CD4-positive, alpha-beta T cell treated with Interleukin-4 for 4 hours (primary cell): ENCODE measurements around the gene GON4L.
"Not testable (repeated sequence)": the region's sequence is repeated elsewhere in the genome, so short reads cannot be mapped to it uniquely, and the experiment has no call there.

Experiments used
- DNase-seq: peaks from one replicate; pipeline ENCODE4 v3.0.0-alpha.2; 2020

The GON4L gene

DNA sequence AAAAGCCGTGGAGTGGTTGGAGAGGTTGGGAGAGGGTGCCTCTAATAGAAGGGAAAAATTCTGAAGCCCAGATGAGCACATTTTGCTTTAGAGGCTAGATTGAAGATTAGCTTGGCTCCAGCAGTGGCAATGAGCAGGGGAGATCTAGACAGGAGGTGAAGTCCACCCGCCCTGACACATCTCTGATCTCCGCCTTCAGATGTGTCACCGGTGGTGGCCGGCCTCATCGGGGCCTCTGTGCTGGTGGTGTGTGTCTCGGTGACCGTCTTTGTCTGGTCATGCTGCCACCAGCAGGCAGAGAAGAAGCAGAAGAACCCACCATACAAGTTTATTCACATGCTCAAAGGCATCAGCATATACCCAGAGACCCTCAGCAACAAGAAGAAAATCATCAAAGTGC is 10.8 kb upstream of the GON4L start:
- no peak for DNase-seq

DNA sequence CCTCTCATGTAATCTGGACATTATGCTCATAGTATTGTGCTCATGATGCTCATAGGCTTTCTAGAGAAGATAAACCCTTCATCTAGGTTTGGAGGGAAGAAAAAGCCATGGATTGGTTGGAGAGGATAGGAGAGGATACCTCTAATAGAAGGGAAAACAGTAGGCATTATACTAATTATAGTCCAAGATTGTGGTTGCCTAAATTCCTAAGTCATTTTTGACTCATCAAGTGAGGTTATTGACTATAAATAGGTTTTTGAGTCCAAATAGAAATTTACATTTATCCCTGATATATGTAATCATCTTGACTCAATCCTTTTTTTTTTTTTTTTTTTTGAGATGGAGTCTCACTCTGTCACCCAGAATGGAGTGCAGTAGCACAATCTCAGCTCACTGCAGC is 7.4 kb upstream of the GON4L start:
- DNase-seq: no peak

DNA sequence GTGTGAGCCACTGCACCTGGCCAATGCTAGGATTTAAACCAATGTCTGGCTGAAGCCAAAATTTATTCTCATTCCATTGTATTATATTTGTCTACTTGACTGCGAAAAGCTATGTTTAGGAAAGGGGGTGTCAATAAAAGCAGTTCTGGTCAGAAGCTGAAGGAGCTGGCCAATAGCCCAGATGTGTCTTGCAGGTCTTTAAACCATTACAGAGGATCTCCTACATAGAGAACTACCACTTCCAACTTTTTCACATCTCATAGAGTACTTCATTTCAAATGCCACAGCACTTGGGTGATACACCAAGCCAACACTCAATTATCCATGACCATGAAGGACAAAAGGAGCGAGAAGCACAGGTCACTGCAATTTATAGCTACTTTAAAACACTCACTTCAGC is 4.9 kb upstream of the GON4L start:
- no peak for DNase-seq

DNA sequence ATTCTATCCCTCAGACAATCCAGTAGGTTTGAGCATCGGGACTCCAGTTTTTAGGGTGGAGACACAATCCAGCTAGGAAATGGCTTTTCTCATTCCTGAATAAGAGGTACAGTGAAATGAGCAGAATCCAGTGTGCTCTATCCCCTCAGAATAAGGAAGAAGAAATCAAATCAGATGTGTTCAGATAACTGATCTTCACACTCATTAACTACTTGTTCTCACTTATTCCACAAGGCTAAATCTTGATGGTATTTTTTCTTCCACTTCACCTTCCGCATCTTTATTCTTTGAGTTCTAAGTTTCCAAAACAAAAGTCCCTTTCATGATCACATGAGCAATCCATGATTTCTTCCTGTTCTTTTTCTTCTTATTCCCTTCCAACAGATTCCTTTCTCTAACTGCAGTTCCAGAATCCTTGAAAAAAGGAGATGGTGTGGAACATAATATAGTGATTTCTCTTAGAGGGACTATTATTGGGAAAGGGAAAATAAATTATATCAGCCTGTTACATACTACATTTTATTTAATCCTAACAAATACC is 4.0 kb upstream of the GON4L start:
- DNase-seq: no peak

- DNase-seq: peak; percentile 86
Observed at GRCh38 chr1:155859881-155860871, 3.2 kb upstream of the GON4L start.

- peak; percentile 95 for DNase-seq
Observed at GRCh38 chr1:155859234-155859829, 2.3 kb upstream of the GON4L start, which contains the start of gene SYT11. TSS of gene SYT11 (plus strand) at chr1:155859567. CDS start at chr1:155859762, 195 bp downstream.

DNA sequence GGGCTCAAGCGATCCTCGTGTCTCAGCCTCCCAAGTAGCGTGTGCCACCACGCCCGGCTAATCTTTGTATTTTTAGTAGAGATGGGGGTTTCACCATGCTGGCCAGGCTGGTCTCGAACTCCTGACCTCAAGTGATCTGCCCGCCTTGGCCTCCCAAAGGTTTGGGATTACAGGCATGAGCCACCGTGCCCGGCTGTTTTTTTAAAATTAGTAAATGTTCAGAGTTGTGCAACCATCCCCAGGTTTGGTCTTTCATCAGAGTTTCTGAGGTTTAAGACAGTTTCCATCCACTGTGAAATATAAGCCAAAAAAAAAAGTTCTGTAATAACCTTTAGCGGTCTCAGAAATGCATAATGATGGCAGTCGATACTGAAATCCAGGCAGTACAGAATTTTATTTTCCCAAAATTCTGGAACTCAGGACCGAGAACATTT is 1.8 kb upstream of the GON4L start:
- DNase-seq: no peak

DNA sequence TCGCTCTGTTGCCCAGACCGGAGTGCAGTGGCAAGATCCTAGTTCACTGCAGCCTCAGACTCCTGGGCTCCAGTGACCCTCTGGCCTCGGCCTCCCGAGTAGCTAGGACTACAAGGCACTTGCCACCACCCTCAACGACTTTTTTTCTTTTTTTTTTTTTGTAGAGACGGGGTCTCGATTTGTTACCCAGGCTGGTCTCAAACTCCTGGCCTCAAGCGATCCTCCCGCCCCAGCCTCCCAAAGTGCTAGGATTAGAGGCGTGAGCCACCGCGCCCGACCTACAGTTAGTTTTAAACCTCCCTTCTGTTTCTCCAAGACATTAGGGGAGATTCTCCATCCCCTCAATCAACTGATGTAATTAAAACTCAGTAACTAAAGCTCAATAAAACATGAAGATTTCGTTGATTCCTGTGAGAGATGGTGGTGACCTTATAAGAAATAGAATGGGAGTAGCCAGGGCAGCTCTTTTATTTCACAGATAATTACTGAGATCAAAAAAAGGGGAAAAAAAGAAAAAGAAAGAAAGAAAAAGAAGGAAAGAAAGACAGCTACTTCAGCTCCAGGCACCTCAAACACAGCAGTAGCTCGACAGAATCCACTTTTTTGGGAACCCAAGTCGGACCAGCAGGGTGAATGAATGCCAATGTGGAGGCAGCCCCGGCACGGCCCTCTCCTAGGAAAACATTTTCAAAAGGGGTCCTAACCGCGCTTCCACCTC is 598 bp downstream of the GON4L start:
- no peak for DNase-seq

DNA sequence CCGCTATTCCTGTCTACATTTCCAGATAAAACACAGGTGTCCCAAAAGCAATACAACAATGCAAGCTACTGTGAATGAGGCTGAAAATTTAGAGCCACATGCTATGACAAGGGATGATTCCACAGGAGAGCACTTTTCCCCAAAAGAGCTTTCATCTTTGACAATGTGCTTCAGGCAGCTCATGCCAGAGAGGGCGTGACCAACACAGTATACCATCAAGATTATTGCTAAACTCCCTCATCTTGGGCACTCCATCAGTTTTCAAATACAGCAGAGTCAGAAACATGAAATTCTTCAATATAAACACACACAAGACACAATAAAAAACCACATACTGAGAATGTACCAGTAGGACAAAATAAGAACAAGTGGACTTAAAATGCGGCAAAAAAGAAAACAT is 6.7 kb downstream of the GON4L start:
- DNase-seq: no peak

- DNase-seq: peak; percentile 30
Observed at GRCh38 chr1:155847823-155848529, 9.0 kb downstream of the GON4L start.

GRCh38 chr1:155844860-155845421 is 12.1 kb downstream of the GON4L start:
- DNase-seq: no peak

GRCh38 chr1:155840386-155840785 is 16.6 kb downstream of the GON4L start:
- DNase-seq: no peak

GRCh38 chr1:155835548-155835947 is 21.5 kb downstream of the GON4L start:
- no peak for DNase-seq

DNA sequence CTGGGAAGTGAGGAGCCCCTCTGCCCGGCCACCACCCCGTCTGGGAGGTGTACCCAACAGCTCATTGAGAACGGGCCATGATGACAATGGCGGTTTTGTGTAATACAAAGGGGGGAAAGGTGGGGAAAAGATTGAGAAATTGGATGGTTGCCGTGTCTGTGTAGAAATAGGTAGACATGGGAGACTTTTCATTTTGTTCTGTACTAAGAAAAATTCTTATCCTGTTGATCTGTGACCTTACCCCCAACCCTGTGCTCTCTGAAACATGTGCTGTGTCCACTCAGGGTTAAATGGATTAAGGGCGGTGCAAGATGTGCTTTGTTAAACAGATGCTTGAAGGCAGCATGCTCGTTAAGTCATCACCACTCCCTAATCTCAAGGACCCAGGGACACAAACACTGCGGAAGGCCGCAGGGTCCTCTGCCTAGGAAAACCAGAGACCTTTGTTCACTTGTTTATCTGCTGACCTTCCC is 22.1 kb downstream of the GON4L start:
- not testable (repeated sequence) for DNase-seq

GRCh38 chr1:155834296-155834926 is 22.6 kb downstream of the GON4L start:
- no peak for DNase-seq

DNA sequence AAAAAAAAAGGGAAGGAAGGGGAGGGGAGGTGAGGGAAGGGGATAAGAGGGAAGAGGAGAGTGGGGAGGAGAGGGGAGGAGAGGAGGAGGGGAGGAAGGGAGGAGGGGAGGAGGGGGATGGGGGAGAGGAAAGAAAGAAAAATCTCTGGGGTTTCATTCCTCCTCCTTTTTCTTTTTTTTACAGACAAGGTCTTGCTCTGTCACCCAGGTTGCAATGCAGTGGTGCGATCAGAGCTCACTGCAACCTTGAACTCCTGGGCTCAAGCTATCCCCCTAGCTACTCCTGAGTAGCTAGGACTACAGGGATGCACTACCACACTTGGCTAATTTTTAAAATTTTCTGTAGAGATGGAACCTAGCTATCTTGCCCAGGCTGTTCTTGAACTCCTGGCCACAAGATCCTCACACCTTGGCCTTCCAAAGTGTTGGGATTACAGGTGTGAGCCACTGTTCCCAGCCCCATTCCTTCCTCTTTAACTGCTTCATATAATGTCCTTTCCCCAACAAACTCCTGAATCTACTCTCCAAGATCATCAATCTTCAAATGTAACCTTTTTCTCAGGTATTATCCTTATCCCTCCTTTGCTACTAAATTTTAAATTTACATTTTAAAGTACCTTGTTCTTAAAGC is 23.2 kb downstream of the GON4L start:
- no peak for DNase-seq

GRCh38 chr1:155831279-155831976 is 25.6 kb downstream of the GON4L start:
- DNase-seq: no peak

DNA sequence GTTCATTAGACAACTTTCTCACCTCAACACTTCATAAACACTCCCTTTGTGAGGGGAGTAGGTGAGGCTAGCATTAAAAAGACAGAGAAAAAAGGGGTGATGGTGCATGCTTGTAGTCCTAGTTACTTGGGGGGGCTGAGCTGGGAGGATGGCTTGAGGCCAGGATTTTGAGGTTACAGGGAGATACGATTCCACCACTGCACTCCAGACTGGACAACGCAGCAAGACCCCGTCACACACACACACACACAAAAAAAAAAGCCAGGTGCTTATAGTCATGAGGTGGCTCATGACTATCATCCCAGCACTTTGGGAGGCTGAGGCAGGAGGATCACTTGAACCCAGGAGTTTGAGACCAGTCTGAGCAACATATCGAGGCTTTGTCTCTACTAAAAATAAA is 29.6 kb downstream of the GON4L start:
- DNase-seq: no peak

GRCh38 chr1:155816351-155816750 is 40.7 kb downstream of the GON4L start:
- no peak for DNase-seq

- no peak for DNase-seq
Observed at GRCh38 chr1:155813672-155814071, 43.3 kb downstream of the GON4L start.
